ENCODE measurements around the gene COA4. TPM values are rescaled to one million over a fixed set of nuclear protein-coding genes. Genes with fewer than 3 reads are reported as not detected.

COA4 gene
- total RNA-seq, 2 donors from 2014 or later, result 34.5 to 68.2 TPM

DNA sequence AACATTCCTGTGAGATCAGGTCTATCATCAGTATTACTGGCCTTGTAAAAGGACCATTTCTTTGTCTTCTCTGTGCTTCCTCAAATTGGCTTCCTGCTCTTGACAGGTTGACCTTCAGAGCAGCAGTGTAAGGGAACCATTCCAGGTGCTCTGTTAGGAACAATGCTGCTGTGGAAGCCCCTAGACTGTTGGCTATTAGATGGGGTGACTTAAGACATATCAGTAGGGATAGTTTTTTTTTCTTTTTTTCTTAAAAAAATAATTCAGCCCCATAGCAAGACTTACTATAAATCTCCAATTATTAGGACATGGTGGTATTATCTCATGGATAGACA lies 37.6 kb downstream of the COA4 start:
- no peak overlapping the region for H3K27ac ChIP-seq
- H3K36me3 ChIP-seq (replicated peaks in 1 of 2; ENCODE audit: insufficient read depth in 1 of 2, low read depth in 2 of 2), result peaks cover 0 to 2% of the 10 kb centered on the region in 2 donors
- H3K4me1 ChIP-seq, result no peaks in the 10 kb centered on the region
- no peaks in the 10 kb centered on the region for H3K9me3 ChIP-seq
- TF ChIP-seq POLR2A (IDR thresholded peaks at IDR 0.05), result no peak
- TF ChIP-seq, protein P1, sequence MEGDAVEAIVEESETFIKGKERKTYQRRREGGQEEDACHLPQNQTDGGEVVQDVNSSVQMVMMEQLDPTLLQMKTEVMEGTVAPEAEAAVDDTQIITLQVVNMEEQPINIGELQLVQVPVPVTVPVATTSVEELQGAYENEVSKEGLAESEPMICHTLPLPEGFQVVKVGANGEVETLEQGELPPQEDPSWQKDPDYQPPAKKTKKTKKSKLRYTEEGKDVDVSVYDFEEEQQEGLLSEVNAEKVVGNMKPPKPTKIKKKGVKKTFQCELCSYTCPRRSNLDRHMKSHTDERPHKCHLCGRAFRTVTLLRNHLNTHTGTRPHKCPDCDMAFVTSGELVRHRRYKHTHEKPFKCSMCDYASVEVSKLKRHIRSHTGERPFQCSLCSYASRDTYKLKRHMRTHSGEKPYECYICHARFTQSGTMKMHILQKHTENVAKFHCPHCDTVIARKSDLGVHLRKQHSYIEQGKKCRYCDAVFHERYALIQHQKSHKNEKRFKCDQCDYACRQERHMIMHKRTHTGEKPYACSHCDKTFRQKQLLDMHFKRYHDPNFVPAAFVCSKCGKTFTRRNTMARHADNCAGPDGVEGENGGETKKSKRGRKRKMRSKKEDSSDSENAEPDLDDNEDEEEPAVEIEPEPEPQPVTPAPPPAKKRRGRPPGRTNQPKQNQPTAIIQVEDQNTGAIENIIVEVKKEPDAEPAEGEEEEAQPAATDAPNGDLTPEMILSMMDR (IDR thresholded peaks at IDR 0.05), result no peak
- no peaks in the 10 kb centered on the region for H3K27me3 ChIP-seq
- intact Hi-C loops (cut with DNase I), result no loop called here
- DNase-seq, result no peak
- no peak overlapping the region for H3K4me3 ChIP-seq
- ATAC-seq, result no peak

DNA sequence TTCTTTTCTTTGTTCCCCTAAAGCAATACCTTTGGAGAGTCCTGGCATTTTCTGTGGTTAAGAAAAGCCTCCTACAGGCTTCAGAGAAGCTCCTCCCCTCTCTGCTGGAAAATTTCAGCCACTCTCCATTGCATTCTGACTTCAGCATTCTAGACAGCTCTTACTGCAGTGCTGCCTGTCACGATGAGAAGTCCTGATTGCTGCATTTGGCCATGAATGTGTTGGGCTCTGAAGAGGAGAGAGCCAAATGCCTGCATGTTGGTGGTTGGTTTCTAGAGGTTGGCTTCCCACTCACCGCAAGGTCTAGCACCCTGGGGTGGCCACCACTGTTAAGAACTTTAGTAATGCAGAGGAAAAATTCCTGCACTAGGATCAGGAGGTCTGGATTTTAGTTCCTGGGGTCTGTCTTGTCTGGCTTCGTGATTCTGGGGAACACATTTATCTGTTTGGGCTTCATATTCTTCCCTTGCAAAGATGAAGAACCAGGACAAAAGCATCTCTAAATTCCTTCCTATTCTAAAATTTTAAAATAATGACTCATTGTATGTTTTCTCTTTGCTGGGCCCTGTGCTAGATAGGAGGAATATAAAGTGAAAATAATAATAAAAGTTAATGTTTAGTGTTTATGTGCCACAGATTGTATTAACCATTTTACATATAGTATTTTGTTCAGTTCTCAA lies 38.1 kb downstream of the COA4 start:
- Histone ChIP-seq H3K4me1 (no peaks in the 10 kb centered on the region), H3K36me3 (replicated peaks in 1 of 2; ENCODE audit: insufficient read depth in 1 of 2, low read depth in 2 of 2) (peaks cover 0 to 2% of the 10 kb centered on the region in 2 donors), H3K9me3 (no peaks in the 10 kb centered on the region), H3K4me3 (no peak overlapping the region), H3K27me3 (no peaks in the 10 kb centered on the region), H3K27ac (no peak overlapping the region)
- no peak for TF ChIP-seq POLR2A (IDR thresholded peaks at IDR 0.05)
- TF ChIP-seq, protein P1 (IDR thresholded peaks at IDR 0.05), result no peak
- WGBS, 2 donors, result 73 to 78% methylated on average over 3 of the region's 3 CpGs
- DNase-seq, result no peak
- ATAC-seq, result no peak
- intact Hi-C loops (cut with DNase I), result no loop called here

DNA sequence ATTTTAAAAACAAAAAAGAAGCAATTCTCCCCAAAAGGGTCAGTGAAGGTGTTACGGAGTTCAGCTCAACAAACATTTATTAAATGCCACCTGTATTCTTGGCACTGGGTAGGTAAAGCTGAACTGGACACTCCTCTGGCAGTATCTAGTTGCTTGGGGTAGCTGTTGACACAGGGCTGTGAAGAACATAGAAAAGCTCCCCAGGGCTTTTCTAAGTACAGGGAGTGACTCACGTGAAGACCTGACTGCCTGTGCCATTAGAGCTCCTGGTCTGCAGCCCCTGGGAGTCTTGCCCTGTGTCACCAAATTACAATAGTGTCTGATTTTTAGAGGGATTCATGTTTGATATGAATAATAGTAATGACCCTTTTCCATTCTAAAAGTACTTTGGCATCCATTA lies 43.6 kb downstream of the COA4 start:
- WGBS, 2 donors, result 84 to 93% methylated on average over 1 to 2 of the region's 2 CpGs
- no peak for ATAC-seq

DNA sequence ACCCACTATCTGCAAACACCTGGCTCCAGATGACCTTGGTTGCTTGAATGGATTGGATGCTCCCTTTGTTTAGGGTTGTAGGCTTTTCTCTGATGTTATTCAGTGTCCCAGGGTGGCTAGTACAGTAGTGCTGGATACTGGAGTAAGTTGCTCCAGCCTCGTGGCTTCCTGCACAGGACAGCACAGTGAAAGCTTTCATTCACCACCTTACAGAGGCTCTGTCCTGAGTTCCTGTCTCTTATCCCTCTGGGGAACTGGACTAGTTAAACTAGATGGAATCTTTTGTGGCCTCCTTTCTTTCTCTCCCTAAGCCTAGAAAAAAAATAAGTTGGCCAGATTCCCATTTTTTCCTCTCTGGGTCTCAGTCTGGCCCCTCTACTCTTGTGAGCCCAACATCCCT lies 46.4 kb downstream of the COA4 start:
- WGBS, 2 donors, result 60 to 89% methylated on average over 1 of the region's 1 CpG

More for the DNA sequence above, 43.6 kb downstream of the COA4 start:
- H3K27me3 ChIP-seq, result no peaks in the 10 kb centered on the region
- no peak overlapping the region for H3K27ac ChIP-seq
- H3K4me3 ChIP-seq, result no peak overlapping the region
- H3K36me3 ChIP-seq (replicated peaks in 1 of 2; ENCODE audit: insufficient read depth in 1 of 2, low read depth in 2 of 2), result peaks cover 0 to 2% of the 10 kb centered on the region in 2 donors
- DNase-seq, result no peak
- no peaks in the 10 kb centered on the region for H3K4me1 ChIP-seq
- intact Hi-C loops (cut with DNase I), result no loop called here
- no peaks in the 10 kb centered on the region for H3K9me3 ChIP-seq
- TF ChIP-seq POLR2A (IDR thresholded peaks at IDR 0.05), result no peak
- TF ChIP-seq, protein P1 (IDR thresholded peaks at IDR 0.05), result no peak

More for the DNA sequence above, 46.4 kb downstream of the COA4 start:
- Histone ChIP-seq H3K27me3 (no peaks in the 10 kb centered on the region), H3K36me3 (replicated peaks in 1 of 2; ENCODE audit: insufficient read depth in 1 of 2, low read depth in 2 of 2) (peaks cover 0 to 2% of the 10 kb centered on the region in 2 donors), H3K4me3 (no peak overlapping the region), H3K9me3 (no peaks in the 10 kb centered on the region), H3K27ac (no peak overlapping the region), H3K4me1 (no peaks in the 10 kb centered on the region)
- DNase-seq (no peak), ATAC-seq (no peak)
- no peak for TF ChIP-seq POLR2A (IDR thresholded peaks at IDR 0.05)
- TF ChIP-seq, protein P1 (IDR thresholded peaks at IDR 0.05), result no peak
- intact Hi-C loops (cut with DNase I), result no loop called here

Other genes with a start within 250 kb of the COA4 start
- gene PLEKHB1, start 230.3 kb downstream of the COA4 start, total RNA-seq, result 10 to 100 TPM; 22.4 to 42.5 TPM
- 10 to 100 TPM; 54.5 to 92.0 TPM for gene RAB6A, start 115.8 kb downstream of the COA4 start, total RNA-seq
- gene MRPL48, start 89.0 kb downstream of the COA4 start, total RNA-seq, result 10 to 100 TPM in 1 of 2 donors, 1 to 10 TPM in 1; 9.2 to 17.9 TPM
- gene PAAF1, start 153 bp upstream of the COA4 start, total RNA-seq, result 10 to 100 TPM; 11.2 to 12.2 TPM
- under 1 TPM in 1 of 2 donors, not detected in 1; 0.78 TPM for gene DNAJB13, start 74.2 kb upstream of the COA4 start, total RNA-seq
- gene UCP2, start 106.0 kb upstream of the COA4 start, total RNA-seq, result 10 to 100 TPM; 10.9 to 17.1 TPM
- gene UCP3, start 132.2 kb upstream of the COA4 start, total RNA-seq, result 1 to 10 TPM; 1.6 to 2.3 TPM

Data from body of pancreas (tissue), 4 donors.